Stimulated activated CD4-positive, alpha-beta T cell treated with anti-CD3 and anti-CD28 coated beads, Interleukin-1b, Interleukin-23, amount 100 ng/mL, for 4 hours (primary cell): ENCODE data around the gene SLC36A3.
A peak's percentile ranks its signal among the peaks of the same experiment; 100 is the strongest.
"Not testable (repeated sequence)": the region's sequence is repeated elsewhere in the genome, so short reads cannot be mapped to it uniquely, and the experiment has no call there.

Experiments
- DNase-seq, 2 donors: peaks; one replicate each; pipeline ENCODE4 v3.0.0-alpha.2; 2020; ENCODE audit warnings: low read depth in 2 of 2

The SLC36A3 gene

DNA sequence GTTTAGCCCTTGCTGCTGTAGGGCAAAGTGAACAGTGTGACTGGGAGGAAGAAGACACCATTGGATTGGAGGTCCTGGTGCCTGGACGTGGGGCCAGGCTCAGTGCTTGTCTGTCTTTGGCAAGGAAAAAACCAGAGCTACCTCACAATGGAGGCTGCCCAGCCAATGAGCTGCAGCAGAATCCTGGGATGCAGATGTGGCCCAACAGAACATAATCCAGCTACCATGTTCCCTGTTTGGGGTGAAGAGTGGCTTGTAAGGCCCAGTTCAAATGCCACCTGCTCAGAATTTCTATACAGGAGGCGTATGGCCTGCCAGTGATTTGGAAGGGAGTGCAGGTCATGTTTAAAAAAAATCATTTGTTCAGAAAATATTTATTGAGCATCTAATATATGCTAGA is at the start of gene SLC36A3:
Gene SLC36A3 (minus strand): TSS at position 101 of the 400 bp plus-strand sequence. CDS start 412 bp downstream, outside the sequence.
- no peak for DNase-seq

DNA sequence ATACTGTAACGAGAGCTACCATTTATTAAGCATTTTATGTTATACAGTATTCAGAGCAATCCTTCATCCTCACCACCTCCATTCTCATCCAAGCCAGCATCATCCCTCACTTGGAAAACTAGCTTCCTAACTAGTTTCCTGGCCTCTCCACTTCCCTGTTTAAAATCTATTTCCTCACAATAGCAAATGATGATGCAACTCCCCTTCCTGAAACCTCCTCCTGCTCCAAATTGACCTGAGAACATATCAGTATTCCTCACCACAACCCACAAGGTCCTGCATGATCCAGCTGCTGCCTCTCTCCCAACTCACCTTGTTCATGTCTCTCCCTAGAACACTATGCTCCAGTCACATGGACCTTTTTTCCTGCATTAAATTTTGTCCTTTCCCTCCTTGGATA is 48.1 kb upstream of the SLC36A3 start:
- DNase-seq = no peak

DNA sequence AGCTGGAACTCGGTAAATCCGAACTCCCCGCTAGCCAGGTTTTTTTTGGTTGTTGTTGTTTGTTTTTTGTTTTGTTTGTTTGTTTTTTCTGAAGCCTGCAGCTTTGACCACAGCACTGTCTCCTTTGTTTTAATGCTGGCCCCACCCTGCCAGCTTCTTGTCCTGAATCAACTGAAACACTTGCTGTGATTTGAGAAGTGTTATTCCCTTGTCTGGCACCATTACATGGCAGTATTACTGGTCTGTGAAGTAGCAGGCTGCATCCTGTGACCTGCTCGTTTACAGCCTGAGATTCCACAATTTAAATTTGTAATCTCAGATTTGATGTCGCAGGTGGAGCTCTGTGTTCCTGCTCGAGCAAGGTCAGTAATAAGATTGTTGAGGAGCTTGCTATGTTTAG is 45.2 kb upstream of the SLC36A3 start:
- no peak for DNase-seq

DNA sequence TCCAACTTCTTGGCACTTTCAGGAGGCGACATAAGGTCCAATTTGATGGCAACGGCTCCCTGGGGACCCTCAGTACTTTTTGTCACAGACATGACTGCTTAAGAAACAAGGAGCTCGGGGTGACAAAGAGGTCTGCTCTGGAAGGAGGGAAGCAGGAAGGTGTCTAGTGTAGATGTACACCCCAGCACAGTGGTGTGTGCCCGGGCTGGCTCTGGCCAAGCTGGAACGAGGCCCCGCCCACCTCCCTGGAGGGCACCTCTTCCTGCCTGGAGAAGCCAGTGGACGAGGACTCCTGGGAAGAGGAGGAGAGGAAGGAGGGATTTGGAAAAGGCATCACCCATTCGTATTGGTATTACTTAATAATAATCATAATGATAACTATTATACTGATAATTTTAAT is 43.8 kb upstream of the SLC36A3 start, which contains the start of gene SLC36A2:
Gene SLC36A2 (minus strand): TSS at position 191 of the 400 bp plus-strand sequence. CDS start 99 bp downstream, at position 92.
- no peak for DNase-seq

DNA sequence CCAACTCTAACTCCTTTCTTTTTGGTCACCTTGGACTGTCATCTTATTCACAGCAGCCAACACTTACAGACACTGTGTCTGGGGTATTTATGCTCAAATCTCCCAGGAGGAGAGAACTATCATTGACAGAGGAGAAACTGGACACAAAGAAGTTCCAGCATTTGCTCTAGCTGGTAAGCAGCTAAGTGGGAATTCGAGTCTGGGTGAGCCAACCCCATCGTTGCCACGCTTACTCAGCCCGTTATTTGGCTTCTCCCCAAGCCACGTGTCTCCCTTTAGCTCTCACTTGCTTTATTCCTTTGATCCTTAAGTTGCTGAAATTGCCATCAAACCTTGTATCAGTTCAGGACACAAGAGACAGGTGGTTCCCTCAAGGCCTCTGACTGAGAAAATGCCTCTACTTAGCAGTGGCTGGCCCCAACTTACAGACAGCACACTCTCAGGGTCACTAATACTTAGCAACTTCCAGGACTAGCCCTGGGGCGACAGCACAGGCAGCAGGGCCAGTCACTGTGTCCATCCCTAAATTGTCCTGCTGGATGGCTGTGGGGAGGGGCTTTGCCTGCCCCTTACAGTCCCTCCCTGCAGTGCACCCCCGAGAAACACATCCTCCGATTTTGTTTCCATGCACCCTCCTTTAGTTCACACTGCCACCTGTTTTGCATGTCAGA is 42.4 kb upstream of the SLC36A3 start:
- DNase-seq = no peak

DNA sequence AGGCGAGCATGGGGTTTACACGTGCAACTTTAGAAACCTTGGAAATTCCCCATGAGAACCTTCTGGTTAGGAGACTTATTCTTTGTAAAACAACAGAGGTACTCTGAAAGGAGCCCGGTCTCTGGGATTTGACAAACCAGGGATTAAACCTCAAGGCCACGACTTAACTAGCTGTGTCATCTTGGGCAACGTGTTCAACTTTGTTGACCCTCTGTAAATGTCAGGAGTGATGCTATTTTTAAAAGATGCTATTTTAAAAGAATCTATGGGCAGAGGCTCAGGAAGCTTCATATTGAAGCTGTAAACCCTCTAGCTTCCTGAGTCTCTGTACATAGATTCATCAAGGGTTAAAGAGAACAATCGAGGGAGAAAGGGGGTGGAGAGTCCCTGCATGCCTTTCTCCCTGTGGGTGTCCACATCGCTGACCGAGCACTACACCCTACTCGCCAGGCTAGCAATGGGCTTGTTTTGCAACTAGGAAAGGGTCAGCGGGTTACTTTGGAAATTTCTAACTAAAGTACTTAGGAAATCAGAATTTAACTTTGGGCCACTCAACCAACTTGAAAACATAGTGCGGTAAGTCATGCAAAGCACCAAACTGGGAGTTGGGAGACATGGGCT is 41.7 kb upstream of the SLC36A3 start:
- no peak for DNase-seq

DNA sequence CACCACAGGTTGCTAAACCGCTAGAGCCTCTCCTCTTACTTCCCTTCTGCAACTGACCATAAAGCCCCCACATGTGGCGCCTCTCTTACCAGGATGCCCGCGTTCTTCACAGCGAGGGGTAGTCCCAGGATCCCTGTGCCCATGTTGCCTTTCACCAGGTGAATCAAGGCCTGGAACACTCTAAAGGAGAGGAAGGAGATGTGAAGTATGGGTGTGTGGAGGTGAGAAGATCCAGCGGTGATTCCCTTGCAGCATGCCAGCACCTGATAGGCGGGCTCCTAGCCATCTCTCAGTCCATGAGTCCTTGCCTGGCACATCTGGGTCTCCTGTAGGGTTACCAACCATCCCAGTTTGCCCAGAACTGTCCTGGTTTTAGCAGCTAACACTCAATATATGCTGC is 40.5 kb upstream of the SLC36A3 start:
- no peak for DNase-seq

DNA sequence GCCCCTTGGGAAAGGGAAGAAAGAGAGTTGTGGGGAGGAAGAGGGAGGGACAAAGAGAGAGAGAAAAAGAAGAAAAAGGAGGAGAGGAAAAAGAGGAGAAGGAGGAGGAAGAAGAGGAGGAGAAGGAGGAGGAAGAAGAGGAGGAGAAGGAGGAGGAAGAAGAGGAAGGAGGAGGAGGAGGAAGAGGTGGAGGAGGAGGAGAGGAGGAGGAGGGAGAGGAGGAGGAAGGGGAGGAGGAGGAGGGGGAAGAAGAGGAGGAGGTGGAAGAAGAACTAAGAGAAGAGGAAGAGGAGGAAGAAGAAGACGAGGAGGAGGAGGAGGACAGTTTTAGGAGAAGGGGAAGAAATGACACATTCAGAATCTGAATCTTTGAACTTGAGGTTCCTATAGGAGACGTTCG is 36.4 kb upstream of the SLC36A3 start:
- DNase-seq = no peak

DNA sequence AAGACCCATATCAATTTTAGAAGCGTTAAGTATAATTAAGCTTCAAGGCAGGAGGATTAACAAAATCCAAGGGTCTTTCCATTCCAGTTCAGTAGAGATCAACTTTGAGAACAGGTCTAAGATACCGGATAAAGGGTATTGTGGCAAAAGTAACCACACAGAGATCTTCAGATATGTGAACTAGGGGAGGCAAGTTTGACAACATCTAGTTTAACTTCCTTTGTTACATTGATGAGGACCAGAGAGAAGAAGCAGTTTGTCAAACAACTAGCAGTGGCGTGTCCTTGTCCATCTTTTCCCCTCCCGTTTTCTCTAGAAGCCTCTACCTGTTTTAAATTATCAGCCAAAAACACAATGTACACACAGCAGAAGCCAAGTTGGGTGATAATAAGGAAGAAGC is 35.2 kb upstream of the SLC36A3 start:
- DNase-seq = no peak

DNA sequence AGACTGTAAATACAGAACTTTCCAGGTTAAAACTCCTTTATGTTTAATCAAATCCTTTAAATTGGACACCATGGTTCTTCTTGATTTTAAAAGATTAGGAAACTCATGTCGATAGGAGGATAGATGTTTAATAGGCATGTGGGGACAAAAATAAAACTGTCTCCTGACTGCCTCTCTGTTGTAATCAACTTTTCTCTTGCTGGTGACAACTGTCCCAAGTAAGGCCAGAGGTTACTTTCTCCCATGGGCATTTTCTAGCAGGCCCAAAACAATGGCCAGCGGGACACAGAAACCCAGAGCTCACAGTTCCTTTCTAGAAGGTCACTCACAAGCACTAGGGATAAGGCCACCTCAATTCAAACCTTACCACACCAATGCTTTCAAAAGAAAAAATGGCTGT is 29.3 kb upstream of the SLC36A3 start:
- no peak for DNase-seq

DNA sequence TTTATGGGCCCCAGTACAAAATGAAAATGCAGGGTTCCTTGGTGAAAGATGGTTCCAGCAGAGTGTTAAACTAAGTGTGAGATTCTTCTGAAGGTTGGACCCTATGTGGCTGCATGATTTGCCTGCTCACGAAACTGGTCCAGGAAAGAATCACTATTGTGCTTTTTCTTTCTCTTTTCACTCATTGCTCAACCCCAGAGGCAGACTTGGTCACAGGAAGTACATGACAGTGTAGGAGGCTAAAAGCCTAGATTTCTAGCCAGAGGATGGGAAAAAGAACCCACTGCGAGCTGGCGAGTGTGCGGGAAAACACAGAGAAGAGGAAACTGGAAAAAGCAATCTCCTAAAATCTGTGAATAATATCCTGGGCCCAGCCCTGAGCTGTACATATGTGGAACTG is 25.2 kb upstream of the SLC36A3 start:
- DNase-seq = no peak

DNA sequence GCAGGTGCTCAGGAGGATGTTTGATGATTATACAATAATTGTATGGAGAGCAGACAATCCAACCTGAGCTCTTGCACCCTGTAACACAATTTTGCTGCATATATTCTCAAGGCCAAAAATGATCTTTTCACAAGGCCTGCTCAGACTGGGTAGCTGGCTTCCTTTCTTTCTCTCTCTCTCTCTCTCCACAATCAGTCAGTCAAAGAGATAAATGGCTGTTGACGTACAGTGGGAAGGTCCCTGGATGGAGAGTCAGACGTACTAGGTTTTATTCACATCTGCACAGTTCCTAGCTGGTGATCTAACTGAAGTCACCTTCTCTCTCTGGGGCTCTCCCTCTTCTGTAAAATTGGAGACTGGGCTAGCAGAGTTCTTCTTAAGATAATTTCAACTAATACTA is 24.0 kb upstream of the SLC36A3 start:
- DNase-seq = no peak

DNA sequence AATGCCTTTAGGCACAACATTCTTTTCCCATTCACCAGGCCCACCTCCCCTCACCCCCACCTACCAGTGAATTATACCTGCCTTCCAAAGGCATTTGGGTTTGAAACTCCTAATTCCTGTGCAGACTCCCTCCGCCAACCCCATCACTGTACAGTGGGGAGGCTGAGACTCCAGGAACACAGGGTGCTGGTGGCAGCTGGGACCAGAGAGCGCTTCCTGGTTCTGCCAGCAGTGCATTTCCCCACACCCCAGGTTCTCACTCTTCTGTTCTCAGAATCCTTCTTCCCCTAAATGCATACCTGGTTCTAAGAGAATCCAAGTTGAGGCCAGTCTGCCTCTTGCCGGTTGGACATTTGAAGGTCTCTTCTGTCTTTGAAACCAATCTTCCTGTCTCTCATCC is 22.7 kb upstream of the SLC36A3 start:
- DNase-seq = no peak

DNA sequence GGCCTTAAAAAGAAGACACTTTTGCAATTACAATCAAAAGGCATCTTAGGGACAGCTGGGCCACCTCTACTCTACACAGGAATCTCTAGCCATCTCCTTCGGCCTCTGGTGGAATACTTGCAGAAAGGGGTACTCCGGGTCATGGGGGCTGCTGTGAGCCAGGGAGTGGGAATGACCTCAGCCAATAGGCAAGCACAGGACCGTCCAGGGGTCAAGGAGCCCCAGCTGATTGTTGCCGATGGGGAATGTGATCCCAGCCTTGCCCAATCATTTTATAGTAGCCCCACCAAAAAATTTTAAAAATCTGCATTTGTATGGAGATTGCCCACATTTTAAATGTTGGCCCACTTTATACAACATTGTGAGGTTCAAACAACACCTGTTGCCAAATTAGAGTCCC is 16.9 kb upstream of the SLC36A3 start:
- DNase-seq = no peak

DNA sequence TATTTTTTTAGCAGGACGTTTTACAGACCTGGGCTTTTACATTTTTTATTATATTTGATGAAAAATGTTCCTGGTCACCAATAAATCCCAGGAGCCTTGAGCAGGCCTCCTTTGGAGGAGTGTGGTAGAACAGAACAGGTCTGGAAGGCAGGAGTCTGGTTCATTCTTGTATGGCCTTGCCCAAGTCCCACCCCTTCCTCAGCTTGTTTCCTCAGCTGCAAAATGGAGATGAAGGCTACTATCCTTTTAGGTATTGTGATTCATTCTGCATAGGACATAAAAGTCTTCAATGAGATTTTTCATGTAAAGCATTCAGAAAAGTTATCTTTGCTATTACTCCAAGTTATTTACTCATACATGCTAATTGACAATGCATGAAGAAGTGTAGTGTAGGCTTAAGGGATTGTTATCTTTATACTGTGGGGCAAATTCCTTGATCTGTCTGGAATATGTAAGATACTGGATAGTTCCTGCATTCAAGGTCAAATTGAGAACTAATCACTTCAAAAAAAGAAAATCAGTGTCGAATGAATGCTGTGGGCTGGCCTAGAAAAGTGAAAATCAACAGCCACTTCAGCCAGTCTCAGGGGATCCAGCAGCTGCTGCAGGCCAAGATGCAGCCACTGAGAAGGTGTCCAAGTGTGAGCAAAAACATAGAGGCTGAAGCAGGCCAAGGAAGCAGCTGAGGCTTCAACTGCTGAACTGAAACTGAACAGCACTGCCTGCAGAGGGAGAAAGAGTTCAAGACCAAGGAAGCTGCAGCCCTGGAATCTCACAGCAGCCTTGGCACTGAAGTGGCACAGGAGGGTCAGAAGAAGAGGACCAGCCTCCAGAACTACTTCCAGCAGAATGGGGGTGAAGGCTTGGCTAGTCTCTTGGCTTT is 15.5 kb upstream of the SLC36A3 start:
- DNase-seq = no peak

DNA sequence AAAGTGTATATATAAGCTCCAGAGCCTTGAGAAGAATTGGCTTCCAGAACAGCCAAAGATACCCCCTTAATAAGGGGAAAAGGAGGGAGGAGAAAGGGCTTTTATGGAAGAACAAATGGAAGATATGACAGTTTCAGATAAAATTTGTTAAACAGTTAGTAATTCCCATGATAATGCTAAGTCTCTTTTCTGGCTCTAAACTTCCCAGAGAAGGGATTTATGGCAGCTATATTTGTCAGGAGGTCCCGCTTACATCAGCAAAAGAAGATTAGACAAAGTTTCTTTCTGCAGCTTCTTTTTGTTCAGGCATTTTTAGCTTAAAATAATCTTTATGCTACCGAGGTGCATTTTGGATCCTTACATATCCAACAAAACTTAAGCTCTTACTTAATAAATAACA is 14.3 kb upstream of the SLC36A3 start:
- no peak for DNase-seq

DNA sequence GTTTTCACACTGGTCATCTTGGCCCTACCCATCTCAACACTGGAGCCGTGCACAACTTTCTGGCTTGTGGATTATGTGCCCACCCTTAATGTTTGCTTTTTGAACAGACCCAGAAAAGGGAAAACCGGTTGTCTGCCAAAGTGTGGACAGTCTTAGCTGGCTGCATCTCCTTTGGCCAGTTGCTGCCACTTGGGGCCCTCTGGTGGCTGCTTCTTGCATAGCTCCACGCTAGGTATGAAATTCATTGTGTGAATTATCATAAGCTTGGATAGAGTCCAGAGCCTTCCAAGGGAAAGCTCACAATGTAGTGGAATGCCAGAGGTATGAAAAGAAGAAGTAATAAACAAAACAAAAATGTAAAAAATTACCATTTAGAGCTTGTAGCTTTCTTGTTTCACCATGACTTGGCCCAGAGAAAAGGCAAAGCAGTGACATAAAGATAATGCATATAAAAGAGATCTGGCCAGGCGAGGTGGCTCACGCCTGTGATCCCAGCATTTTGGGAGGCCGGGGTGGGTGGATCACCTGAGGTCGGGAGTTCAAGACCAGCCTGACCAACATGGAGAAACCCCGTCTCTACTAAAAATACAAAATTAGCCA is 12.5 kb upstream of the SLC36A3 start:
- peak; percentile 9 to 39 for DNase-seq

DNA sequence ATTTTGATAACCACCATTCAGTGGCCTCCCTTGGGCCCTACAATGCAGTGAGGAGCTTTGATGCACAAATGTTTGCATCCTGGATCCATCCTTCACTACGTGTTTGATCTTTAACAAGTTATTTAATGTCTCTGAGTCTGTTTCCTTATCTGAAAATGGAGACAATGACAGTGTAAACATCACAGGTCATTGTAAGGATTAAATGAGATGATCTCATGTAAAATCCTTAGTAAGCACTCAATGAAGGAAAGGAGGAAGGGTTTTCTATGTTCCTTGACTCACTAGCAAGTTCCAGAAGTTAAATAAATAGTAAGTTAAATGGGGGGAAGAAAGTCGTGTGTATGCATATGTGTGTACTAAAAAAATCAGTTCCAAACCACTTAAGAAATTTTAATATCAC is 9.8 kb upstream of the SLC36A3 start:
- DNase-seq = no peak

DNA sequence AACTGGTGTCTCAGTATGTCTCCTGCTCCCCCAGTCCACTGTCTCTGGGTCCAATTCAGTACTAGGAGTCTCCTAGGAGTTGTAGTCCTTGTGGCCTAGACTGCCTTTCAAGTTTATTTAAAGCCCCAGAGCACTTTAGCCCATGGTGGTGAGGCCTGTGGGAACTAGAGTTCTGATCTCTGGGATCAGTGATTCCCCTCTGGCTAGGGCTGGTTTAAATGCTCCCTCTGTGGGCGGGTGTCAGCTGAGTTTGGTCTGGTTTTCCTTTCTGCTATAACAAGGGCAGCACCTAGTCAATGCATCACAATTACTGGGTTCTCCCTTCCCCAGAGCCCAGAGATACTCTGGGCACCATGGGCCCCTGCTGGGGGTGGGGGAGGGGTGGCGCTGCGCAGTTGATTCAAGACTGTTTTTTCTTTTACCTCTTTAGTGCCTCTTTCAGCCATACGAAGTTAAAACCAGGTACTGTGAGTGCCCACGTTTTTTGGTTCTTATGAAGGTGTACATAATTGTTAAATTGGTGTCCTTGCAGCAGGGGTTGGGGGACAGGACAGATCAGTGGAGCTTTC is 9.3 kb upstream of the SLC36A3 start:
- no peak for DNase-seq

DNA sequence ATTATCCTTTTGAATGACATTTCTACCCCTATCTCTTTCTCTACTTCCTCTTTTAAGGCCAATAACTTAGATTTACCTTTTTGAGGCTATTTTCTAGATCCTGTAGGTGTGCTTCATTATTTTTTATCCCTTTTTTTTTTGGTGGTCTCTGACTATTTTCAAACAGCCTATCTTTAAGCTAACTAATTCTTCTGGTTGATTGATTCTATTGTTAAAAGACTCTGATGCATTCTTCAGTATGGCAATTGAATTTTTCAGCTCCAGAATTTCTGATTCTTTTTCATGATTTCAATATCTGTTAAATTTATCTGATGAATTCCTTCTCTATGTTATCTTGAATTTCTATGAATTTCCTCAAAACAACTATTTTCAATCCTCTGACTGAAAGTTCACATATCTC is 7.4 kb upstream of the SLC36A3 start:
- no peak for DNase-seq

DNA sequence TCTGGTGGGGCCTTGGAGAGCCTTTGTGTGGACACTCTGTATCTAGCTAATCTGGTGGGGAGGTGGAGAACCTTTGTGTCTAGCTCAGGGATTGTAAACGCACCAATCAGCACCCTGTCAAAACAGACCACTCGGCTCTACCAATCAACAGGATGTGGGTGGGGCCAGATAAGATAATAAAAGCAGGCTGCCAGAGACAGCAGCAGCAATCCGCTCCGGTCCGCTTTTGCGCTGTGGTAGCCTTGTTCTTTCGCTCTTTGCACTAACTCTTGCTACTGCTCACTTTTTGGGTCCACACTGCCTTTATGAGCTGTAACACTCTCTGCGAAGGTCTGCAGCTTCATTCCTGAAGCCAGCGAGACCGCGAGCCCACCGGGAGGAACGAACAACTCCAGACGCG is 6.3 kb upstream of the SLC36A3 start:
- not testable (repeated sequence) for DNase-seq

DNA sequence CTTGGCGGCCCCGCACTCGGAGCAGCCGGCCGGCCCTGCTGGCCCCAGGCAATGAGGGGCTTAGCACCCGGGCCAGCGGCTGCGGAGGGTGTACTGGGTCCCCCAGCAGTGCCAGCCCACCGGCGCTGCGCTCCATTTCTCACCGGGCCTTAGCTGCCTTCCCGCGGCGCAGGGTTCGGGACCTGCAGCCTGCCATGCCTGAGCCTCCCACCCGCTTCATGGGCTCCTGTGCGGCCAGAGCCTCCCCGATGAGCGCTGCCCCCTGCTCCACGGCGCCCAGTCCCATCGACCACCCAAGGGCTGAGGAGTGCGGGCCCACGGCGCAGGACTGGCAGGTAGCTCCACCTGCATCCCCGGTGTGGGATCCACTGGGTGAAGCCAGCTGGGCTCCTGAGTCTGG is 5.7 kb upstream of the SLC36A3 start:
- DNase-seq = not testable (repeated sequence)
